ENCODE results near the gene ATP2C1.

- no peak for TF ChIP-seq CTCF (IDR thresholded peaks at IDR 0.05 in 8 of 11, conservative IDR thresholded peaks at IDR 0.05 in 3 of 11)
- TF ChIP-seq POLR2AphosphoS5 (IDR thresholded peaks at IDR 0.05), result no peak
These were observed 7.8 kb downstream of the ATP2C1 start for GRCh38 chr3:130901463-130902204.
